Neural progenitor cell (in vitro differentiated cells): ENCODE data around the gene HOXC4. TPM values are rescaled to one million over a fixed set of nuclear protein-coding genes. Genes with fewer than 3 reads are reported as not detected.
"Not testable (repeated sequence)": the region's sequence is repeated elsewhere in the genome, so short reads cannot be mapped to it uniquely, and the experiment has no call there.

ENCODE experiments used
- DNase-seq: peaks from one replicate; pipeline ENCODE4 v3.0.0-alpha.2; 2016; ENCODE audit warnings: low spot score
- H2AFZ ChIP-seq: fragments of 200-600 bp; sonication (generic); replicated peaks from 2 replicates; pipeline ENCODE4 v1.6.1; 2016; ENCODE audit warnings: antibody characterized with exemption
- H3F3A ChIP-seq: fragments of 200-600 bp; sonication (generic); 2 replicates; pipeline ENCODE4 v1.6.1; 2016; ENCODE audit warnings: antibody characterized with exemption, low read depth
- H3K27ac ChIP-seq: fragments of 200-600 bp; sonication (generic); 2 replicates; pipeline ENCODE4 v1.5.1; 2016; ENCODE audit warnings: mild to moderate bottlenecking
- H3K27me3 ChIP-seq: fragments of 200-600 bp; sonication (generic); 2 replicates; pipeline ENCODE4 v1.6.1; 2016; ENCODE audit warnings: mild to moderate bottlenecking, moderate library complexity
- H3K36me3 ChIP-seq: fragments of 200-600 bp; sonication (generic); 2 replicates; pipeline ENCODE4 v1.5.1; 2016
- H3K4me1 ChIP-seq: fragments of 200-600 bp; sonication (generic); 2 replicates; pipeline ENCODE4 v1.6.1; 2016; ENCODE audit warnings: mixed run types
- H3K4me2 ChIP-seq: fragments of 200-600 bp; sonication (generic); 2 replicates; pipeline ENCODE4 v1.6.1; 2016
- H3K4me3 ChIP-seq: fragments of 200-600 bp; sonication (generic); 2 replicates; pipeline ENCODE4 v1.5.1; 2016
- H3K79me2 ChIP-seq: fragments of 200-600 bp; sonication (generic); 2 replicates; pipeline ENCODE4 v1.6.1; 2016; ENCODE audit warnings: low read depth
- H3K9ac ChIP-seq: fragments of 200-600 bp; sonication (generic); 2 replicates; pipeline ENCODE4 v1.6.1; 2016
- H3K9me3 ChIP-seq: fragments of 200-600 bp; sonication (generic); 2 replicates; pipeline ENCODE4 v1.5.1; 2016; ENCODE audit warnings: low read depth
- H4K20me1 ChIP-seq: fragments of 200-600 bp; sonication (generic); 2 replicates; pipeline ENCODE4 v1.6.1; 2016; ENCODE audit warnings: low read depth
- H3K27ac Mint-ChIP-seq: 3 replicates; pipeline ENCODE4 v1.8.0; 2021; ENCODE audit warnings: mixed read lengths
- H3K27me3 Mint-ChIP-seq: 2 replicates; pipeline ENCODE4 v1.8.0; 2022; ENCODE audit warnings: low read depth, mild to moderate bottlenecking, inconsistent platforms, moderate library complexity, mixed read lengths; ENCODE audit not compliant: insufficient read depth
- H3K36me3 Mint-ChIP-seq: 3 replicates; pipeline ENCODE4 v1.8.0; 2021; ENCODE audit warnings: mixed read lengths
- H3K4me1 Mint-ChIP-seq: 3 replicates; pipeline ENCODE4 v1.8.0; 2021; ENCODE audit warnings: mixed read lengths
- H3K4me3 Mint-ChIP-seq: 3 replicates; pipeline ENCODE4 v1.8.0; 2021; ENCODE audit warnings: mild to moderate bottlenecking, moderate library complexity, mixed read lengths
- H3K9me3 Mint-ChIP-seq: 3 replicates; pipeline ENCODE4 v1.8.0; 2020; ENCODE audit warnings: mixed read lengths
- CTCF ChIP-seq: fragments of 200-600 bp; sonication (generic); IDR thresholded peaks from 2 replicates; pipeline ENCODE4 v1.5.1; 2017; ENCODE audit warnings: antibody characterized with exemption, mild to moderate bottlenecking
- EZH2 ChIP-seq: fragments of 200-600 bp; sonication (generic); IDR thresholded peaks from 2 replicates; pipeline ENCODE4 v1.6.1; 2017; ENCODE audit warnings: antibody characterized with exemption, mild to moderate bottlenecking, moderate library complexity
- EZH2phosphoT487 ChIP-seq: fragments of 200-600 bp; sonication (generic); IDR thresholded peaks from 2 replicates; pipeline ENCODE4 v1.6.1; 2017; ENCODE audit warnings: antibody characterized with exemption
- total RNA-seq: library from RNA; depleted of rRNA; stranded (reverse); fragments of >200 nt; gene quantifications from 2 replicates; pipeline ENCODE4 v1.2.3, GENCODE V29; 2015; ENCODE audit warnings: low replicate concordance

HOXC4 gene
- total RNA-seq, 1 donor from 2014 or later: not detected

GRCh38 chr12:54075974-54076373 lies 22.3 kb downstream of the HOXC4 start:
- Histone ChIP-seq H3K79me2 (no peaks in the 10 kb centered on the region), H3K4me1 (no peaks in the 10 kb centered on the region), H3F3A (no peaks in the 10 kb centered on the region), H3K27me3 (peaks cover 100% of the 10 kb centered on the region), H2AFZ (no peak overlapping the region), H3K4me2 (no peak overlapping the region), H3K27ac (no peak overlapping the region), H3K4me3 (no peak overlapping the region), H4K20me1 (peaks cover 18% of the 10 kb centered on the region), H3K9ac (no peak overlapping the region), H3K36me3 (no peaks in the 10 kb centered on the region), H3K9me3 (no peaks in the 10 kb centered on the region)
- H3K4me3 Mint-ChIP-seq: no peak overlapping the region
- H3K4me1 Mint-ChIP-seq: no peaks in the 10 kb centered on the region
- DNase-seq: no peak
- H3K27me3 Mint-ChIP-seq: peaks cover 71% of the 10 kb centered on the region
- peaks cover 5% of the 10 kb centered on the region for H3K9me3 Mint-ChIP-seq
- no peak overlapping the region for H3K27ac Mint-ChIP-seq
- no peaks in the 10 kb centered on the region for H3K36me3 Mint-ChIP-seq
- TF ChIP-seq EZH2phosphoT487: no peak
- TF ChIP-seq EZH2: no peak
- no peak for TF ChIP-seq CTCF

GRCh38 chr12:54077843-54078242 lies 24.2 kb downstream of the HOXC4 start:
- H3K27ac ChIP-seq, H3F3A ChIP-seq, H3K36me3 ChIP-seq, H3K36me3 Mint-ChIP-seq, H3K4me3 ChIP-seq, H3K9me3 ChIP-seq, H3K4me3 Mint-ChIP-seq, DNase-seq, H3K4me1 ChIP-seq, H2AFZ ChIP-seq, H3K27ac Mint-ChIP-seq, H3K4me2 ChIP-seq, H3K79me2 ChIP-seq, H3K4me1 Mint-ChIP-seq, H3K9ac ChIP-seq, H3K9me3 Mint-ChIP-seq: not testable (repeated sequence)
- H3K27me3 Mint-ChIP-seq: peaks cover 76% of the 10 kb centered on the region
- TF ChIP-seq EZH2phosphoT487: peak; percentile 37
- TF ChIP-seq EZH2: peak; percentile 70
- Histone ChIP-seq H4K20me1 (peaks cover 24% of the 10 kb centered on the region), H3K27me3 (peaks cover 100% of the 10 kb centered on the region)

GRCh38 chr12:54079115-54079514 lies 25.5 kb downstream of the HOXC4 start:
- peaks cover 75% of the 10 kb centered on the region for H3K27me3 Mint-ChIP-seq
- H3K36me3 ChIP-seq, H3K4me2 ChIP-seq, H3K79me2 ChIP-seq, H3K27ac Mint-ChIP-seq, H3K4me1 ChIP-seq, H3K9ac ChIP-seq, H3K9me3 ChIP-seq, H2AFZ ChIP-seq, H3K4me1 Mint-ChIP-seq, H3K9me3 Mint-ChIP-seq, H3K4me3 ChIP-seq, H3K27ac ChIP-seq, H3K36me3 Mint-ChIP-seq, H3K4me3 Mint-ChIP-seq, H3F3A ChIP-seq: not testable (repeated sequence)
- DNase-seq: peak; percentile 30
- Histone ChIP-seq H3K27me3 (peaks cover 100% of the 10 kb centered on the region), H4K20me1 (peaks cover 24% of the 10 kb centered on the region)

GRCh38 chr12:54080008-54080924 lies 26.6 kb downstream of the HOXC4 start:
- Histone ChIP-seq H4K20me1 (peaks cover 24% of the 10 kb centered on the region), H3K27me3 (peaks cover 100% of the 10 kb centered on the region)
- not testable (repeated sequence) for H2AFZ ChIP-seq, H3K36me3 Mint-ChIP-seq, H3K79me2 ChIP-seq, H3K9me3 ChIP-seq, H3K4me3 ChIP-seq, H3F3A ChIP-seq, H3K27ac ChIP-seq, H3K4me1 Mint-ChIP-seq, H3K27ac Mint-ChIP-seq, H3K4me1 ChIP-seq, H3K4me2 ChIP-seq, H3K36me3 ChIP-seq, H3K9me3 Mint-ChIP-seq, H3K9ac ChIP-seq
- TF ChIP-seq EZH2phosphoT487 (peak; percentile 53), EZH2 (peak; percentile 72)
- H3K27me3 Mint-ChIP-seq: peaks cover 75% of the 10 kb centered on the region
- H3K4me3 Mint-ChIP-seq: peak overlapping the region; percentile 15
- DNase-seq: peak; percentile 39
